Keratinocyte (primary cell): Measurements from ENCODE around the gene CCDC158. TPM values are rescaled to one million over a fixed set of nuclear protein-coding genes. Genes with fewer than 3 reads are reported as not detected.

Experiments
- DNase-seq: peaks from one replicate; pipeline ENCODE4 v3.0.0-alpha.2; 2011; ENCODE audit warnings: low read depth, missing footprints, low spot score
- FAIRE-seq: peaks from 2 replicates; lab custom pipeline; 2011; peaks lifted over from hg19 to GRCh38; lab: Jason Lieb, UNC
- H2AFZ ChIP-seq: 2 replicates; pipeline ENCODE4 v1.6.0; 2012; ENCODE audit warnings: low read length, control low read depth, inconsistent platforms; ENCODE audit not compliant: control insufficient read depth
- H3K27ac ChIP-seq: 2 replicates; pipeline ENCODE4 v1.5.1; 2011; ENCODE audit warnings: low read length; ENCODE audit not compliant: control insufficient read depth, insufficient read depth
- H3K27me3 ChIP-seq: 3 replicates; pipeline ENCODE4 v1.6.0; 2011; ENCODE audit warnings: low read length; ENCODE audit not compliant: control insufficient read depth, insufficient read depth; ENCODE audit errors: extremely low read depth
- H3K36me3 ChIP-seq, 2 experiments: 2 replicates in 1 of 2; 3 replicates in 1 of 2; pipeline ENCODE4 v1.5.1; 2011; ENCODE audit warnings: low read length in 2 of 2, mild to moderate bottlenecking in 1 of 2; ENCODE audit not compliant: control insufficient read depth in 2 of 2, insufficient read depth in 2 of 2; ENCODE audit errors: extremely low read depth in 1 of 2
- H3K4me1 ChIP-seq: 3 replicates; pipeline ENCODE4 v1.5.1; 2011; ENCODE audit warnings: low read length; ENCODE audit not compliant: control insufficient read depth, insufficient read depth; ENCODE audit errors: extremely low read depth
- H3K4me2 ChIP-seq: 3 replicates; pipeline ENCODE4 v1.6.0; 2011; ENCODE audit warnings: low read depth, low read length; ENCODE audit not compliant: control insufficient read depth, insufficient read depth; ENCODE audit errors: extremely low read depth
- H3K4me3 ChIP-seq, 3 experiments: fragments of 200-600 bp in 1 of 3; sonication (generic) in 1 of 3; 2 replicates in 2 of 3; 3 replicates in 1 of 3; pipeline ENCODE4 v1.5.1; 2011 to 2016; ENCODE audit warnings: low read length in 3 of 3, mild to moderate bottlenecking in 3 of 3, control low read depth in 2 of 3, inconsistent platforms in 1 of 3, low read depth in 1 of 3, mixed read lengths in 1 of 3, mixed run types in 1 of 3, moderate library complexity in 1 of 3; ENCODE audit not compliant: control insufficient read depth in 2 of 3, insufficient read depth in 2 of 3; ENCODE audit errors: extremely low read depth in 1 of 3
- H3K79me2 ChIP-seq: 2 replicates; pipeline ENCODE4 v1.6.0; 2012; ENCODE audit warnings: low read length; ENCODE audit not compliant: control insufficient read depth, insufficient read depth
- H3K9ac ChIP-seq: 3 replicates; pipeline ENCODE4 v1.6.0; 2011; ENCODE audit warnings: low read length; ENCODE audit not compliant: control insufficient read depth, insufficient read depth; ENCODE audit errors: extremely low read depth
- H3K9me1 ChIP-seq: 3 replicates; pipeline ENCODE4 v1.6.0; 2011; ENCODE audit warnings: low read length; ENCODE audit not compliant: control insufficient read depth, insufficient read depth; ENCODE audit errors: extremely low read depth
- H3K9me3 ChIP-seq: 2 replicates; pipeline ENCODE4 v1.5.1; 2012; ENCODE audit warnings: low read depth, low read length; ENCODE audit not compliant: control insufficient read depth
- H4K20me1 ChIP-seq: 3 replicates; pipeline ENCODE4 v1.6.0; 2011; ENCODE audit warnings: low read length; ENCODE audit not compliant: control insufficient read depth, insufficient read depth; ENCODE audit errors: extremely low read depth
- CTCF ChIP-seq, 3 experiments: IDR thresholded peaks in 1 of 3; conservative IDR thresholded peaks in 1 of 3; optimal IDR thresholded peaks in 1 of 3; 2 replicates in 2 of 3; 3 replicates in 1 of 3; pipeline versions ENCODE3 to v1.5.1; 2011; ENCODE audit warnings: low read length in 3 of 3, mild to moderate bottlenecking in 3 of 3, moderate library complexity in 2 of 3, control low read depth in 1 of 3, inconsistent platforms in 1 of 3; ENCODE audit not compliant: insufficient read depth in 2 of 3; ENCODE audit errors: extremely low read depth in 1 of 3
- EZH2 ChIP-seq: IDR thresholded peaks from one replicate; pipeline ENCODE4 v1.6.1; 2012; ENCODE audit warnings: inconsistent platforms, mild to moderate bottlenecking, low read length, moderate library complexity
- dilution Hi-C: fragments of 300-500 bp; cut with MboI; formaldehyde crosslinking; loops from one replicate; pipeline ENCODE4 v1.7.0; 2020; ENCODE audit warnings: low sequenced_read_pairs; ENCODE audit not compliant: extremely low pct_ligation_motif_present
- polyA plus RNA-seq, 5 experiments: library from polyadenylated mRNA; depleted of rRNA in 3 of 5; stranded (reverse) in 3 of 5; stranded (forward) in 1 of 5; unstranded in 1 of 5; fragments of >200 nt; gene quantifications; 1 replicate in 1 of 5; 2 replicates in 3 of 5; 3 replicates in 1 of 5; pipeline versions ENCODE4 v1.2.1 to v1.2.3, GENCODE V29; 2011 to 2012; ENCODE audit warnings: missing spikeins in 2 of 5, low read depth in 1 of 5, low replicate concordance in 1 of 5

CCDC158 gene
- polyA plus RNA-seq, 1 donor (not counting 4 experiments of a cell fraction or from before 2014, with no cell fraction given) = not detected

- Histone ChIP-seq H2AFZ (no peak overlapping the region), H3K4me1 (no peaks in the 10 kb centered on the region), H3K9me1 (no peaks in the 10 kb centered on the region), H3K27me3 (peaks cover 9% of the 10 kb centered on the region), H3K9ac (no peak overlapping the region), H4K20me1 (no peaks in the 10 kb centered on the region), H3K4me2 (no peak overlapping the region), H3K4me3 (no peak overlapping the region), H3K27ac (no peak overlapping the region), H3K79me2 (no peaks in the 10 kb centered on the region), H3K36me3 (no peaks in the 10 kb centered on the region), H3K9me3 (no peaks in the 10 kb centered on the region)
- dilution Hi-C loops = no loop called here
- FAIRE-seq (no peak), DNase-seq (no peak)
- TF ChIP-seq EZH2 (no peak), CTCF (optimal IDR thresholded peaks at IDR 0.05 in 1 of 3, IDR thresholded peaks at IDR 0.05 in 1 of 3, conservative IDR thresholded peaks at IDR 0.05 in 1 of 3; ENCODE audit: extremely low read depth in 1 of 3, insufficient read depth in 2 of 3, low read length in 3 of 3) (no peak)
Observed at GRCh38 chr4:76442807-76443206, 21.9 kb upstream of the CCDC158 start.

- H3K4me1 ChIP-seq = no peaks in the 10 kb centered on the region
- H4K20me1 ChIP-seq = no peaks in the 10 kb centered on the region
- no peaks in the 10 kb centered on the region for H3K9me3 ChIP-seq
- peaks cover 9% of the 10 kb centered on the region for H3K27me3 ChIP-seq
- dilution Hi-C loops = no loop called here
- no peak overlapping the region for H3K4me3 ChIP-seq
- FAIRE-seq = no peak
- H3K9ac ChIP-seq = no peak overlapping the region
- H3K4me2 ChIP-seq = no peak overlapping the region
- no peak overlapping the region for H2AFZ ChIP-seq
- H3K36me3 ChIP-seq = no peaks in the 10 kb centered on the region
- DNase-seq = no peak
- H3K79me2 ChIP-seq = no peaks in the 10 kb centered on the region
- H3K27ac ChIP-seq = no peak overlapping the region
- no peak for TF ChIP-seq EZH2
- TF ChIP-seq CTCF (optimal IDR thresholded peaks at IDR 0.05 in 1 of 3, IDR thresholded peaks at IDR 0.05 in 1 of 3, conservative IDR thresholded peaks at IDR 0.05 in 1 of 3; ENCODE audit: extremely low read depth in 1 of 3, insufficient read depth in 2 of 3, low read length in 3 of 3) = no peak
- no peaks in the 10 kb centered on the region for H3K9me1 ChIP-seq
Observed at GRCh38 chr4:76441881-76442280, 20.9 kb upstream of the CCDC158 start.
